Activated CD8-positive, alpha-beta memory T cell treated with anti-CD3 and anti-CD28 coated beads for 36 hours (primary cell): ENCODE measurements around the gene ETDA. TPM values are rescaled to one million over a fixed set of nuclear protein-coding genes. Genes with fewer than 3 reads are reported as not detected.

Experiments
- total RNA-seq, 2 experiments: library from RNA; stranded (reverse); gene quantifications; one replicate each; pipeline ENCODE4 v1.2.3, GENCODE V29; 2021

Gene ETDA
- total RNA-seq, 2 experiments from 2014 or later, result not detected

Other genes starting within 250 kb of the ETDA start
- 1 to 10 TPM in 1 of 2 experiments, under 1 TPM in 1; 0.61 to 1.2 TPM for gene RTL8B, start 229.5 kb upstream of the ETDA start, total RNA-seq
- gene RTL8C, start 219.7 kb upstream of the ETDA start, total RNA-seq, result 10 to 100 TPM; 33.1 to 34.9 TPM
- gene RTL8A, start 199.9 kb upstream of the ETDA start, total RNA-seq, result 1 to 10 TPM; 8.8 to 9.4 TPM
- under 1 TPM; 0.11 to 0.15 TPM for gene SMIM10L2B, start 153.3 kb upstream of the ETDA start, total RNA-seq
- gene ETDB, start 131.5 kb upstream of the ETDA start, total RNA-seq, result not detected
- gene CT55, start 80.7 kb upstream of the ETDA start, total RNA-seq, result not detected
- gene ETDC, start 57.4 kb downstream of the ETDA start, total RNA-seq, result not detected
- gene ZNF75D, start 92.0 kb downstream of the ETDA start, total RNA-seq, result 1 to 10 TPM; 4.6 to 5.1 TPM
- 1 to 10 TPM; 1.1 to 1.2 TPM for gene ZNF449, start 92.7 kb downstream of the ETDA start, total RNA-seq
- under 1 TPM; 0.38 to 0.61 TPM for gene SMIM10L2A, start 169.9 kb downstream of the ETDA start, total RNA-seq